Ishikawa (cell line): ENCODE measurements around the gene CFAP45.

Experiments used
- CEBPB ChIP-seq: IDR thresholded peaks from 2 replicates; pipeline ENCODE4 v1.6.1; 2012
- CREB1 ChIP-seq: IDR thresholded peaks from 2 replicates; pipeline ENCODE4 v1.6.1; 2012; ENCODE audit warnings: low read depth
- EGR1 ChIP-seq: IDR thresholded peaks from 2 replicates; pipeline ENCODE4 v1.6.1; 2012
- EP300 ChIP-seq: IDR thresholded peaks from 2 replicates; pipeline ENCODE4 v1.6.1; 2012; ENCODE audit warnings: borderline replicate concordance
- FOXM1 ChIP-seq: IDR thresholded peaks from 2 replicates; pipeline ENCODE4 v1.6.1; 2012; ENCODE audit warnings: low read depth, borderline replicate concordance
- NFIC ChIP-seq: IDR thresholded peaks from 2 replicates; pipeline ENCODE4 v1.6.1; 2012
- RAD21 ChIP-seq: IDR thresholded peaks from 2 replicates; pipeline ENCODE4 v1.6.1; 2012; ENCODE audit warnings: low read depth
- TAF1 ChIP-seq: IDR thresholded peaks from 2 replicates; pipeline ENCODE4 v1.6.1; 2012; ENCODE audit warnings: low read depth, mild to moderate bottlenecking
- TCF12 ChIP-seq: IDR thresholded peaks from 2 replicates; pipeline ENCODE4 v1.6.1; 2012; ENCODE audit warnings: low read depth
- TEAD4 ChIP-seq: IDR thresholded peaks from 2 replicates; pipeline ENCODE4 v1.6.1; 2012
- YY1 ChIP-seq: IDR thresholded peaks from 2 replicates; pipeline ENCODE4 v1.6.1; 2012; ENCODE audit warnings: low read depth
- ZBTB7A ChIP-seq: IDR thresholded peaks from 2 replicates; pipeline ENCODE4 v1.6.1; 2012; ENCODE audit warnings: low read depth
- TF ChIP-seq, protein P1 (sequence below): IDR thresholded peaks from 2 replicates; pipeline ENCODE4 v1.6.1; 2012
- TF ChIP-seq, protein P2 (sequence below): IDR thresholded peaks from 2 replicates; pipeline ENCODE4 v1.6.1; 2012; ENCODE audit warnings: low read depth, mild to moderate bottlenecking
- TF ChIP-seq, protein P3 (sequence below): IDR thresholded peaks from 2 replicates; pipeline ENCODE4 v1.6.1; 2012

The CFAP45 gene

DNA sequence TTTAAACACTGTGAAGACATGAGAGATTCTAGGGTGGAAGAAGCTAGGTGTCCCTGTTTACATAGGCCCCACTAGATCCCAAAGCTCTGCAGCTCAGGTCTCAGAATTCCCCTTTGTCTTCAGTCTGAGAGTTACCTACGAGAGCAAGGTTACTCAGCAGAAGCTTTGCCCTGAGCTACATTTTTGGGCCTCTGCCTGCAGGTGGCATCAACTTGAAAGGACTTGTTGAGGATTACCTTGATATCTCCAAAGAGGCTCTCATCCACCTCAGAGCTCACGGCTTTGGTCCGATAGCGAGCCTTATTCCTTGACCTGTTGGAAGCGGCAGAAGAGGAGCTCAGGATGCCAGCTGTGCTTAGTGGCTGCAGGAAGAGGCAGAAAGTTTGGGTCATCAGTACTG, 7.0 kb downstream of the CFAP45 start:
- TF ChIP-seq NFIC, result no peak
- peak; percentile 21; the same call in 1 of the 2 replicates for TF ChIP-seq RAD21

DNA sequence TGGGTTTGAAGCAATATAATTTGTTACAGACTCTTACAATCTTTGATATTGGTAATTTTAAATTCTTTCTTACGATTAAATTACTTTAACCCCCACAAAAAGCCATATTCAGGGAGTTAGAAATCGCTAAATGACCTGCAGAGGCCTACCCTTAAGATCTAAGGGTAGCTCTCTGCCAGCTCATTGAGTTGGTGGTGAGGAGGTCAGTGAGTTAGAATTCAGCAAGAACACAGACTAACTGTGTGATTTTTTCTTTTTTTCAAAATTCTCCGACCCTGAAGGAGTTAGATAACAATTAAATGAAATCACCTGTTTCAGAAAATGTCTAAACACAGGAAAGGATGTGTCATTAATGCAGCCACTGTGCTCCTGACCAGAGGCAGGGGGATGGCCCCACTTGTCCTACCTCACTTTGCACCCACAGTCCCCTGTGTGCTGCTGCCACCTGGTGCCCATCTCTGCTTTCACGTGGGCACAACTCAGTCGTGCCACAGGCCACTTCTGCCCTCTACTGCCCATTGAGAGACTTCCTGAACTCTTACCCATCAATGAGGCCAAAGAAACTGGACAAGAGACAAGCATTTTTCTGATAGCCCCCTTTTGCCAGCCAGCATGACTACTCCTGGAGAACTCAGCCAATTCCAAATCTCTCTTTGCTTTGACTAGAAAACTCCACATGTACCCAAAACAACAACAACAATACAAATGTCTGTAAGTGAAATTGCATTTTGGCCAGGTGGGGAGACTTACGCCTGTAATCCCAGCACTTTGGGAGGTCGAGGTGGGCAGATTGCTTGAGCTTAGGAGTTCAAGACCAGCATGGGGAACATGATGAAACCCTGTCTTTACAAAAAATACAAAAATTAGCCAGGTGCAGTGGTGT, 8.4 kb downstream of the CFAP45 start:
- TF ChIP-seq, protein P1, sequence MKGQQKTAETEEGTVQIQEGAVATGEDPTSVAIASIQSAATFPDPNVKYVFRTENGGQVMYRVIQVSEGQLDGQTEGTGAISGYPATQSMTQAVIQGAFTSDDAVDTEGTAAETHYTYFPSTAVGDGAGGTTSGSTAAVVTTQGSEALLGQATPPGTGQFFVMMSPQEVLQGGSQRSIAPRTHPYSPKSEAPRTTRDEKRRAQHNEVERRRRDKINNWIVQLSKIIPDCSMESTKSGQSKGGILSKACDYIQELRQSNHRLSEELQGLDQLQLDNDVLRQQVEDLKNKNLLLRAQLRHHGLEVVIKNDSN, result peak; percentile 56
- TF ChIP-seq RAD21, result peak; percentile 100
- TF ChIP-seq TCF12, result no peak
- TF ChIP-seq FOXM1, result peak; percentile 29; the same call in 1 of the 2 replicates
- TF ChIP-seq CEBPB, result no peak
- TF ChIP-seq EGR1, result peak; percentile 95
- no peak for TF ChIP-seq TAF1
- TF ChIP-seq TEAD4, result no peak
- TF ChIP-seq, protein P2, sequence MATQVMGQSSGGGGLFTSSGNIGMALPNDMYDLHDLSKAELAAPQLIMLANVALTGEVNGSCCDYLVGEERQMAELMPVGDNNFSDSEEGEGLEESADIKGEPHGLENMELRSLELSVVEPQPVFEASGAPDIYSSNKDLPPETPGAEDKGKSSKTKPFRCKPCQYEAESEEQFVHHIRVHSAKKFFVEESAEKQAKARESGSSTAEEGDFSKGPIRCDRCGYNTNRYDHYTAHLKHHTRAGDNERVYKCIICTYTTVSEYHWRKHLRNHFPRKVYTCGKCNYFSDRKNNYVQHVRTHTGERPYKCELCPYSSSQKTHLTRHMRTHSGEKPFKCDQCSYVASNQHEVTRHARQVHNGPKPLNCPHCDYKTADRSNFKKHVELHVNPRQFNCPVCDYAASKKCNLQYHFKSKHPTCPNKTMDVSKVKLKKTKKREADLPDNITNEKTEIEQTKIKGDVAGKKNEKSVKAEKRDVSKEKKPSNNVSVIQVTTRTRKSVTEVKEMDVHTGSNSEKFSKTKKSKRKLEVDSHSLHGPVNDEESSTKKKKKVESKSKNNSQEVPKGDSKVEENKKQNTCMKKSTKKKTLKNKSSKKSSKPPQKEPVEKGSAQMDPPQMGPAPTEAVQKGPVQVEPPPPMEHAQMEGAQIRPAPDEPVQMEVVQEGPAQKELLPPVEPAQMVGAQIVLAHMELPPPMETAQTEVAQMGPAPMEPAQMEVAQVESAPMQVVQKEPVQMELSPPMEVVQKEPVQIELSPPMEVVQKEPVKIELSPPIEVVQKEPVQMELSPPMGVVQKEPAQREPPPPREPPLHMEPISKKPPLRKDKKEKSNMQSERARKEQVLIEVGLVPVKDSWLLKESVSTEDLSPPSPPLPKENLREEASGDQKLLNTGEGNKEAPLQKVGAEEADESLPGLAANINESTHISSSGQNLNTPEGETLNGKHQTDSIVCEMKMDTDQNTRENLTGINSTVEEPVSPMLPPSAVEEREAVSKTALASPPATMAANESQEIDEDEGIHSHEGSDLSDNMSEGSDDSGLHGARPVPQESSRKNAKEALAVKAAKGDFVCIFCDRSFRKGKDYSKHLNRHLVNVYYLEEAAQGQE, result no peak
- no peak for TF ChIP-seq NFIC
- TF ChIP-seq, protein P3, sequence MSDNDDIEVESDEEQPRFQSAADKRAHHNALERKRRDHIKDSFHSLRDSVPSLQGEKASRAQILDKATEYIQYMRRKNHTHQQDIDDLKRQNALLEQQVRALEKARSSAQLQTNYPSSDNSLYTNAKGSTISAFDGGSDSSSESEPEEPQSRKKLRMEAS, result no peak

DNA sequence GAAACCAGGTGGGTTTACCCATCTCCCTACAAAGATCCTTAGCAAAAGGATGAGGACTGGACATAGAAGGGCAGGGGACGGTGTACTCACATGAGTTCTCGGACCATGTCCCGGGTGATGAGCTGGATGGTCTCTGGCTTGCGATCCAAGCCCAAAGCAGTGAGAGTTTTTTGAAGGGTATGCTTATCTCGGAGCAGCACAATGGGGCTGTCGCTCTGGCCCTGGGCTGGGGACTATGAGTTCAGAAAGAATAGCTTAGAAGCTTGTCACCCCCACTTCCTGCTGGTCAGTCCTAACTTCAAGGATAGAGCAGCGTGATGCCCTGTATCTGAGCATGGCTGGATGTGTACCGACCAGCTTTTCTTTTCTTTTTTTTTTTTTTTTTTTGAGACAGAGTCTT, 9.6 kb downstream of the CFAP45 start:
- TF ChIP-seq TCF12 (no peak), FOXM1 (no peak), RAD21 (no peak)
- TF ChIP-seq, protein P2, result no peak
- TF ChIP-seq, protein P1, result no peak

DNA sequence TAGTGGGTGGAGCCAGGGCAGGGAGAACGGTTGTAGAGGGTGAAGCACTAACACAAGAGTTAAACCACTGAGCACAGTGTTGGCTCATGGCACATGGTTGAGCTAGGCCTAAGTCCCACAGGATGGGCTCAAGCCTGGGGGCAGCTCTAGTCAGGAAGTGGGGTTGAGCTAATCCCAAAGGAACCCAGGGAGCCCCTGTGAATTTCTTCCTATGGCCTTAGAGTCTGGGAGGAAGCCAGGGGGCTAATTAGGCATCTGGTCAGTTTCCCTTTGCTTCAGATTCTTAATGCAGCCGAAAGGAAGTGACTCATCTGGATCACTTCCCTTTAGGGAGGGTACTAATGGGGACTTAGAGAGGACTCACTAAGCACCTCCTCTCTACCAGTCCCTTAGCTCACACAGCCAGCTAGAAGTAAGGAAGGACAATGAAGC, 10.1 kb downstream of the CFAP45 start:
- no peak for TF ChIP-seq YY1
- TF ChIP-seq ZBTB7A, result no peak

DNA sequence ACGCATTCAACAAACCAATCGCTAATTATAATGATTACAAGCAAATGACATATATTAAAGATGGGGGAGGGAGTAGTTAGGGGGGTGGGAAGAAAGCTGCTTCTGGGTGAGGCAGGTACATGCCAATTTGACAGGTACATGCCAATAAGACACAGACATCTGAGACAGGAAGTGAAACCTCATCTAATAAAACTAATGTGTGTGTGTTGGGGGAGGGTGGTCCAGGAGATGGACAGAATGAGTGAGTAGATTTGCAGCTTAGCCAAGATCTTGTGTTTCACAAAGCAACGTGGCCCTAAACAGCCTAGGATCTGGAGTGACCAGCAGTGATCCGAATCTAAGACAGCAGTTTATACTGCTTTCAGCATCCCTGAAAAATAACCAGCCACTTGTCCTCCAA, 10.8 kb downstream of the CFAP45 start:
- TF ChIP-seq, protein P2, result no peak
- no peak for TF ChIP-seq FOXM1
- TF ChIP-seq, protein P3, result no peak
- no peak for TF ChIP-seq RAD21
- TF ChIP-seq NFIC, result no peak
- TF ChIP-seq TCF12, result no peak
- no peak for TF ChIP-seq CREB1
- TF ChIP-seq TEAD4, result no peak
- TF ChIP-seq TAF1, result no peak
- TF ChIP-seq, protein P1, result no peak
- TF ChIP-seq YY1, result no peak
- TF ChIP-seq CEBPB, result no peak
- no peak for TF ChIP-seq EGR1
- no peak for TF ChIP-seq EP300
- TF ChIP-seq ZBTB7A, result no peak
